Esophagus (tissue), 2 donors: ENCODE results near the gene RASAL2. TPM values are rescaled to one million over a fixed set of nuclear protein-coding genes. Genes with fewer than 3 reads are reported as not detected.

Experiments
- H3K27ac ChIP-seq, 2 donors: one replicate each; pipeline ENCODE4 v1.5.1; 2013; ENCODE audit warnings: low read depth in 2 of 2, mild to moderate bottlenecking in 2 of 2, inconsistent platforms in 1 of 2, low read length in 1 of 2, moderate library complexity in 1 of 2
- H3K27me3 ChIP-seq, 2 donors: one replicate each; pipeline ENCODE4 v1.6.1; 2013; ENCODE audit warnings: low read length in 2 of 2, control low read depth in 1 of 2, mild to moderate bottlenecking in 1 of 2; ENCODE audit not compliant: insufficient read depth in 2 of 2, control insufficient read depth in 1 of 2
- H3K36me3 ChIP-seq, 2 donors: one replicate each; pipeline ENCODE4 v1.6.1; 2013; ENCODE audit warnings: low read length in 1 of 2; ENCODE audit not compliant: control insufficient read depth in 2 of 2, insufficient read depth in 2 of 2
- H3K4me1 ChIP-seq, 2 donors: one replicate each; pipeline ENCODE4 v1.6.1; 2013; ENCODE audit warnings: low read length in 1 of 2; ENCODE audit not compliant: control insufficient read depth in 2 of 2, insufficient read depth in 2 of 2
- H3K4me3 ChIP-seq, 2 donors: one replicate each; pipeline ENCODE4 v1.5.1; 2013; ENCODE audit warnings: low read length in 2 of 2, mild to moderate bottlenecking in 2 of 2, low read depth in 1 of 2, moderate library complexity in 1 of 2
- H3K9me3 ChIP-seq, 2 donors: one replicate each; pipeline ENCODE4 v1.6.1; 2013; ENCODE audit warnings: mild to moderate bottlenecking in 2 of 2, low read depth in 1 of 2, low read length in 1 of 2, moderate library complexity in 1 of 2; ENCODE audit not compliant: control insufficient read depth in 2 of 2, insufficient read depth in 1 of 2
- WGBS, 2 donors: extraction: QIAGEN DNeasy Blood & Tissue Kit; methylation state at CpG; one replicate each; pipeline ENCODE4 v1.1.7; 2013; 5-methylcytosine and 5-hydroxymethylcytosine counted together
- polyA plus RNA-seq, 2 donors: library from polyadenylated mRNA; stranded (reverse); fragments of 200-250 nt; gene quantifications; one replicate each; pipeline ENCODE4 v1.2.3, GENCODE V29; 2013
- donor health status: healthy with polysubstance abuse.
- donor health status: Bipolar disorder and iron deficiency.

The RASAL2 gene
- polyA plus RNA-seq, 2 donors = 13.3 to 14.3 TPM

DNA sequence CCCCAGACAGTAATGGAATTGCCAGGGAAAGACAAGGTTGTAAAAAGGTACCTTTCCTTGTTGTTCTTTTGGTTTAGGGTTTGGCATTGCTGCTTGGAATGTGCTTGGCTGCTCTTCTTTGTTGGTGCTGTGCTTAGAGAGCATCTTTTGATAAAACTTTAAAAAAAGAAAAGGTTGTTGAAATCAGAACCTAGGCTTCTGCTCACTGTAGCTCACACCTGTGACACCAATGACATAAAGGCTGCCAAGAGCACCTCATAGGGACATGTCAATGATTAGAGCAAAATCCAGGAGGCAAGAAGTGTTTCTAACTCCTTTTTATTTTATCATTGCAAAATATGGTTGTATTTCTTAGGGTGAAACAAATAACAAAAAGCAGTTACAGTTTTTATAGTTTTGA, 373.9 kb downstream of the RASAL2 start:
- Histone ChIP-seq H3K36me3 (peaks cover 6 to 12% of the 10 kb centered on the region in 2 donors), H3K27me3 (no peaks in the 10 kb centered on the region), H3K4me3 (no peak overlapping the region), H3K9me3 (no peaks in the 10 kb centered on the region), H3K27ac (no peak overlapping the region), H3K4me1 (no peaks in the 10 kb centered on the region)

DNA sequence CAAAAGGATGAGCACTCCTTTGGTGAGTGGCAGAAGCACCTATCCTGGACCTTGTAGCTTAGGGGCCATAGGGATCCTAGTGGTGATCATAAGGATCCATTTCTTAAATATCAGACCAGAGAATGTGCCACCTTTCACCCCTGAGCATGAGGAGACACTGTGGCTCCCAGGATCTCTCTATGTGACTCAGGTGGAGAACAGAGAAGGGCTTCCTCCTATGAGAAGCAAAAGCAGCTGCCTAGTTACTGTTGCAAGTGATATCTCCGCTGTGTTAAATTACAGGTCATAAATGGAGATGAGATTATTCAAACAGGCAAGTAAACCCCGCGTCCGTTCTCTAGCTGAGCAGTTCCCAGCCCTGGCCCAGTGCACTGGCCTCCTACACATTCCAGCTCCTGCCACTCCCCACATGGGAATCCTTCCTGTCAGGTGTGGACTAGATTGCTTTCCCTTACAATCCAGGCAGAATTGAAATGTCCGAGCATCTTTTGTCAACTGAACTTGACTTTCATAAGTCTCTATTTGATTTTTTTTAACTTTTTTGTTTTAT, 376.6 kb downstream of the RASAL2 start:
- no peaks in the 10 kb centered on the region for H3K27me3 ChIP-seq
- no peaks in the 10 kb centered on the region for H3K9me3 ChIP-seq
- H3K27ac ChIP-seq = no peak overlapping the region
- peaks cover 11 to 16% of the 10 kb centered on the region in 2 donors for H3K36me3 ChIP-seq
- H3K4me3 ChIP-seq = no peak overlapping the region
- no peaks in the 10 kb centered on the region for H3K4me1 ChIP-seq
- 75% methylated on average over 5 of the region's 5 CpGs for WGBS, 2 donors

DNA sequence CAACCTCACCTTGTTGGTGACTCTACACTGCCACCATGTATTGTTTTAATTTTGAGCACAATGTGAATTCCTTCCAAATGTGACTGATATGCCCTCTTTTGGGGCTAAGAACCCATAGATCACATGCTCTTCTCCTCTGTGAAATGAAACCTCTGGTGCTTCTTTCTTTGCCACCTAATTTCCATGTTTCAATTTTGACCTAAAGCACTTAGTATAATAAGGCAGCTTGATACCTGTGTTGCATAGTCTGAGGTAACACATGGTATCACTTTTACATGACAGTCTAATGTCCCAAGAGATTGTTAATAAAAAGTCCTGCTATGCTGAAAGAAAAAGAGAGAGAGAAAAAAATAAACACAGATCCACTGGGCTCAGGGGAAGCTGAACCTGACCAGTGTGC, 378.6 kb downstream of the RASAL2 start:
- H3K36me3 ChIP-seq = peaks cover 10 to 15% of the 10 kb centered on the region in 2 donors
- H3K27ac ChIP-seq = no peak overlapping the region
- H3K9me3 ChIP-seq = no peaks in the 10 kb centered on the region

GRCh38 chr1:178477373-178477772, 383.5 kb downstream of the RASAL2 start:
- no peak overlapping the region for H3K4me3 ChIP-seq
- H3K9me3 ChIP-seq = no peaks in the 10 kb centered on the region
- H3K27me3 ChIP-seq = no peaks in the 10 kb centered on the region
- peaks cover 5 to 8% of the 10 kb centered on the region in 2 donors for H3K36me3 ChIP-seq
- no peak overlapping the region for H3K27ac ChIP-seq
- no peaks in the 10 kb centered on the region for H3K4me1 ChIP-seq
- 76 to 85% methylated on average over 4 of the region's 4 CpGs for WGBS, 2 donors

More for the DNA sequence above, 378.6 kb downstream of the RASAL2 start:
- no peak overlapping the region for H3K4me3 ChIP-seq
- no peaks in the 10 kb centered on the region for H3K4me1 ChIP-seq
- no peaks in the 10 kb centered on the region for H3K27me3 ChIP-seq

DNA sequence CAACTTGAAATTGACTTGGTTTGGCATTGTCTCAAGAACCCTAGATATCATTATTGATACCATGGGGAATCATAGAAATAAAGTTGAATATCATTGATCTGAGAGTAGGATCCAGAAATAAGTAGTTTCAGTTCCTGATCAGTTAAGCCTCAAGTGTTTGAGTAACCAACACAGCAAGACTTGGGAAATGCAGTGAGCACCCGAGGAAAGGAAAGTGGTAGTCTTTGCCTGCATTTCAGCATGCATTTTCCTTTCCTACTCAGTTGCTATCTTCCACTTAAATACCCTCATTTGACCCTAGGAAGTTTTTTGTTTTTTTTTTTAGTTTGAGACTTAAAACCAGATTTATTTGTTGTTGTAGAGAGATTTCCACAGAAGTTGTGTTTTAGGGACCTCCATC, 383.9 kb downstream of the RASAL2 start:
- no peaks in the 10 kb centered on the region for H3K4me1 ChIP-seq
- no peak overlapping the region for H3K27ac ChIP-seq
- H3K27me3 ChIP-seq = no peaks in the 10 kb centered on the region
- WGBS, 2 donors = 59 to 66% methylated on average over 1 of the region's 1 CpG
- peaks cover 5 to 6% of the 10 kb centered on the region in 2 donors for H3K36me3 ChIP-seq
- H3K4me3 ChIP-seq = no peak overlapping the region
- H3K9me3 ChIP-seq = no peaks in the 10 kb centered on the region

DNA sequence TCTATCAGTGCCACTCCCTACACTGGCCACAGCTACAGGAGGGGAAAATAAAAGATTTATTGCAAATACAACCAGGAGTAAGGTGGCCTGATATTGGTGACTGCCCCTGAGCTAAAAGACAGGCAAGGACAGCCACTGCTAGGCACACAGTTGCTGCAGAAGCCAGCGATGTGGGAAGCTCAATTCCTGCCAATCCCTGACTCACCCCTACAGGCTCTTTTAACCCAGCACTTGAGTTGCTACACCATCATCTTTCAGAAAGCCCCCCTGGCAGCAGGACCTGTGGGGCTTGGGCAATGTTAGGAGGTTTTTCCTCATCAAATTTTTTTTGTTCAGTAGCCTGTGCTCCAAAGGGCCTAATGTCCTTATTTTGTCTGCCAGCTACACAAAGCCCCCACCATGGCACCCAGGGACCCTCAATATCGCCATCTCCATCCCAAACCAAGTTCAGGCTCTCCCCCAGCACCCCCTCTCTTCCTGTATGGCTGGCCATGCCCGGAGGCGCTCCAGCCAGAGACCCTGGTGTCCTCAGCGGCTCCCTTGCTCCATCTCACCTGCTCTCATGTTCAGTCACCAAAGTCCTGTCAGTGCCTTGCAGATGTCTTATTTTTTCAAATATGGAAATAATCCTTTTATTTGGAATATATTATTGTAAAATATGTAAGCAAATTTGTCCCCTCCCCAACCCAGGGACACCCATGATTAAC, 389.5 kb downstream of the RASAL2 start:
- Histone ChIP-seq H3K4me1 (peaks cover 0 to 6% of the 10 kb centered on the region in 2 donors), H3K4me3 (no peak overlapping the region), H3K27ac (no peak overlapping the region), H3K27me3 (no peaks in the 10 kb centered on the region), H3K36me3 (no peaks in the 10 kb centered on the region), H3K9me3 (no peaks in the 10 kb centered on the region)
- 83 to 91% methylated on average over 5 of the region's 5 CpGs for WGBS, 2 donors

DNA sequence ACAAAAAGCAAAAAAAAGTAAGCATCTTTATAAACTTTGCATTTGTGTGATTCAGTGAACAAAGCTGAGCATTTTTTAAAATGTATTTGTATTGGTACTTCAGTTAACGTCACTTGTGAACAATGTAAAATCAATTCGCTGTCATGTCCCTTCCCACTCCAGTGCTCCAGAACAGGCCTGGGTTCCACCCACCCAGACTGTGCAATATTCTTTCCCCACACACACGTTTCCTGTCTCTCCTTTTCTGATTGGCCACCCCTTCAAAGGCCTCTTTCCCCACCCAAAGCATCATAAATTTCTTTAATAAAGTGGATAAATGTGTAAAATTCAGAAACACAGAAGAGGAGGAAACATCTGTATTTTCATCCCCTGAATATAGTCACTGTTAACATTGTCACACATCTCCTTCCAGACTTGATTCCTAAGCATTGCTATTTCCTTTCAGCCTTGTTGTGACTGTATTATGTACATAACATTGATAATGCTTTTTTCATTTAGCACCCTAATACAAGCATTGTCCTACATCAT, 390.9 kb downstream of the RASAL2 start:
- H3K36me3 ChIP-seq = no peaks in the 10 kb centered on the region
- no peaks in the 10 kb centered on the region for H3K27me3 ChIP-seq
- H3K4me1 ChIP-seq = peaks cover 0 to 6% of the 10 kb centered on the region in 2 donors
- 61 to 68% methylated on average over 3 of the region's 3 CpGs for WGBS, 2 donors
- no peaks in the 10 kb centered on the region for H3K9me3 ChIP-seq
- H3K4me3 ChIP-seq = no peak overlapping the region
- H3K27ac ChIP-seq = no peak overlapping the region

DNA sequence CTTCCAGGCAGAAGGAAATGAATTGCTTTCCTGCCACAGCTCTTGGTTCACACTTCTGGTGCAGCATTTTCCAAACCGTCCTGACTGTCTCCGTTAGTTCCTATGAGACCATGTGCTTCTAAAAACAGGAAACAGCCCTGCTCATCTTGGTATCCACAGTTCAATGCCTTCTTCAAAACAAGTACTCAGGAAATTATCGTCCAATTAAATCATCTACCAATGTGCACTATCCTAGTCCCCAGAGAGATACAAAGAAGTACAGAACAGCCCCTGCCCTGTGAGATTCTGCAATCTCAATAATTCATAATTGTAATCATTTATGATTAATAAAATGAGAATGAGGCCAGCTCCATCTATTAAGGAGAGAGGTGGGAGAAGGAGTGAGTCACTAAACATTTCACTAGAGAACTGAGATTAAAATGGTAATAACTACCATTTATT, 391.7 kb downstream of the RASAL2 start:
- no peaks in the 10 kb centered on the region for H3K36me3 ChIP-seq
- WGBS, 2 donors = 54 to 63% methylated on average over 3 of the region's 3 CpGs
- no peaks in the 10 kb centered on the region for H3K9me3 ChIP-seq
- no peak overlapping the region for H3K27ac ChIP-seq
- no peak overlapping the region for H3K4me3 ChIP-seq
- H3K4me1 ChIP-seq = peaks cover 0 to 6% of the 10 kb centered on the region in 2 donors
- no peaks in the 10 kb centered on the region for H3K27me3 ChIP-seq

- Histone ChIP-seq H3K4me3 (no peak overlapping the region), H3K27me3 (no peaks in the 10 kb centered on the region), H3K36me3 (no peaks in the 10 kb centered on the region), H3K9me3 (peaks cover 0 to 2% of the 10 kb centered on the region in 2 donors), H3K4me1 (peaks cover 0 to 6% of the 10 kb centered on the region in 2 donors), H3K27ac (no peak overlapping the region)
- WGBS, 2 donors = 46% methylated on average over 46 to 54 of the region's 54 CpGs
Observed at GRCh38 chr1:178486100-178487069, 392.5 kb downstream of the RASAL2 start.
